ENCODE results near the gene NIF3L1.

Gene NIF3L1

DNA sequence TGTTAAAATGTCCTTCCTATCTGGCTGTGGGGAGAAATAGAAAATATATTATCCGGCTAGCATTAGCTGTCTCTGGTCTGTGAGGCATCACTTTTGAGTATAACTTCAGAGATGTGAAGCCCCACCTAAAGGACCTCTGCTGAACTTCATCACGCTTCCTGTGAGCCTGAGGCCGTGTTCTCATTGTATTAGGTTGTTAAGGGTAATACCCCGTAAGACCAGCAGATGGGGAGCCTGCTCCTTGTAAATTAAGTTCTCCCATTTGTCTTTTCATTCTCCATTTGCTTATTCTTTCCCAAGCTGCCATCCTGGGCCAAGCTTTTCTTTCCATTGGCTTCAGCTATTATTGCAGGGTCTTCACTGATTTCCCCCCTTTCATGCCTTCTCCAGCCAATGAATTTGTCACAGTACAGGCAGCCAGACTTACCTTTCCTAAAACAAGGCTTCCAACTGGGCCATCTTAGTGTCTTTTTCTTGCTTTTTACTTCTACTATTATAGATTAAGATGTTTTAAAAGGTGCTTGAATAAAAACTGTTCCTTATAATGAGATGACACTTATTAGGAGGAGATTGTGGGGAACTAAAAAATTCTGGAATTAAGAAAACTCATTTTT, 12.4 kb downstream of the NIF3L1 start:
- H3K36me3 ChIP-seq (ENCODE audit: insufficient read depth, low read length) = peaks cover 71% of the 10 kb centered on the region
- no peak overlapping the region for H2AFZ ChIP-seq (ENCODE audit: low read depth, low read length)
- no peaks in the 10 kb centered on the region for H3K27me3 ChIP-seq (ENCODE audit: insufficient read depth, low read length)
- no peaks in the 10 kb centered on the region for H3K9me3 ChIP-seq (ENCODE audit: low read length)
- no peak overlapping the region for H3K4me3 ChIP-seq (ENCODE audit: low read length)
- peaks cover 2% of the 10 kb centered on the region for H3K4me1 ChIP-seq (ENCODE audit: insufficient read depth, low read length)

- Histone ChIP-seq H3K4me1 (ENCODE audit: insufficient read depth, low read length) (peaks cover 2% of the 10 kb centered on the region), H3K27me3 (ENCODE audit: insufficient read depth, low read length) (no peaks in the 10 kb centered on the region), H3K36me3 (ENCODE audit: insufficient read depth, low read length) (peaks cover 57% of the 10 kb centered on the region), H3K4me3 (ENCODE audit: low read length) (no peak overlapping the region), H3K9me3 (ENCODE audit: low read length) (no peaks in the 10 kb centered on the region), H2AFZ (ENCODE audit: low read depth, low read length) (no peak overlapping the region)
Observed at GRCh38 chr2:200905618-200906296, 16.6 kb downstream of the NIF3L1 start.

- Histone ChIP-seq H3K27me3 (ENCODE audit: insufficient read depth, low read length) (no peaks in the 10 kb centered on the region), H3K4me3 (ENCODE audit: low read length) (no peak overlapping the region), H3K9me3 (ENCODE audit: low read length) (no peaks in the 10 kb centered on the region), H3K36me3 (ENCODE audit: insufficient read depth, low read length) (peaks cover 65% of the 10 kb centered on the region), H3K4me1 (ENCODE audit: insufficient read depth, low read length) (no peaks in the 10 kb centered on the region), H2AFZ (ENCODE audit: low read depth, low read length) (no peak overlapping the region)
Observed at GRCh38 chr2:200909958-200910357, 20.8 kb downstream of the NIF3L1 start.

DNA sequence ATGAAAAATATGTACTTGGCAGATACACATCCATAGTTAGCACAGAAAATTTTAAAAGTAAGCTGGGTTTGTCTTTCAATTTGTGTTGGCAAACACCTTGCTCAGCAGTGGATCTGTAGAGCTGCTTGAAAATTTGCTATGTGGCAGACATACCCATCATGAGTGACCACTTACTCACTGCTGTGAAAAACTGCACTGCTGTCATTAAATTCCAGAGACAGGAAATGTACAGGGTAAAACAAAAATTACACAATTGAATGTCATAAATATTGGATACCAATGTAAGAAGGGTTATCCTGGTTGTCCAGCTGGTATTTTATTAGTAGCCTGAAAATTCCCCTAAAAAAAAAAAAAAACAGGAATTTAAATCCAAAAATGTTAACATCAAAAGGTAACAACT, 24.5 kb downstream of the NIF3L1 start:
- Histone ChIP-seq H3K4me1 (ENCODE audit: insufficient read depth, low read length) (no peaks in the 10 kb centered on the region), H3K27me3 (ENCODE audit: insufficient read depth, low read length) (no peaks in the 10 kb centered on the region), H2AFZ (ENCODE audit: low read depth, low read length) (no peak overlapping the region), H3K36me3 (ENCODE audit: insufficient read depth, low read length) (peaks cover 64% of the 10 kb centered on the region), H3K9me3 (ENCODE audit: low read length) (no peaks in the 10 kb centered on the region), H3K4me3 (ENCODE audit: low read length) (no peak overlapping the region)

GRCh38 chr2:200922439-200922838, 33.3 kb downstream of the NIF3L1 start:
- no peak overlapping the region for H2AFZ ChIP-seq (ENCODE audit: low read depth, low read length)
- H3K4me3 ChIP-seq (ENCODE audit: low read length) = no peak overlapping the region
- H3K9me3 ChIP-seq (ENCODE audit: low read length) = no peaks in the 10 kb centered on the region
- H3K36me3 ChIP-seq (ENCODE audit: insufficient read depth, low read length) = peaks cover 57% of the 10 kb centered on the region
- H3K27me3 ChIP-seq (ENCODE audit: insufficient read depth, low read length) = no peaks in the 10 kb centered on the region
- H3K4me1 ChIP-seq (ENCODE audit: insufficient read depth, low read length) = no peaks in the 10 kb centered on the region

- Histone ChIP-seq H2AFZ (ENCODE audit: low read depth, low read length) (no peak overlapping the region), H3K27me3 (ENCODE audit: insufficient read depth, low read length) (no peaks in the 10 kb centered on the region), H3K4me3 (ENCODE audit: low read length) (no peak overlapping the region), H3K9me3 (ENCODE audit: low read length) (no peaks in the 10 kb centered on the region), H3K36me3 (ENCODE audit: insufficient read depth, low read length) (peaks cover 55% of the 10 kb centered on the region), H3K4me1 (ENCODE audit: insufficient read depth, low read length) (no peaks in the 10 kb centered on the region)
Observed at GRCh38 chr2:200929334-200930249, 40.4 kb downstream of the NIF3L1 start.

DNA sequence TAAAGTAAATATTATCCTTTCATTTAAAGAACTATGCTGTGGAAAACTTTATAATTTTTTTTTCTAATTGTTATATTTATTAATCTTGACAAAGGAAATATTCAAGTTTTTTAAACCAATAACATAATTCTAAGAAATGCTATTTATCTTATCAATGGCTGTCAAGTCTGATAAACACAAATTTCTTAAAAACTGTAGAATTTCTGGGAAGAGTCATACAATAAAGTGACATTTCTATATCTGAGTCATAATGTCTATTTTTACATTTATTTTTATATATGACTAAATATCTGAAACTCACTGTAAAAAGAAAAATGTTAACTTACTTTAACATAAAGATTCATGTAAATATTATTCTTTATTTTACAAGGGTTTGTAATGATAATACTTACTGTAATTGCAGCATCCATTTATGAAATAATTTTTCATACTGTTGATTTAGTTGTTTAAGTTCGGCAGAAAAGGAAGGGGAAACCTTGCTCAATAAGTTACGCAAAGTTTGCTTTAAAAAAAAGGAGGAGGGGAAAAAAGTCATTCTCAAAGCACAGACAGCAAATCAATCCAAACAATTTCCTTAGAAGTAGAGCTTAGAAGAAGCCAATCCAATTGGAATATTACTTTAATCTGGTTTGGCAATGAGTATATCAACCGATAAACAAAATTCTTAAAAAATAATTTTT, 41.9 kb downstream of the NIF3L1 start:
- no peaks in the 10 kb centered on the region for H3K9me3 ChIP-seq (ENCODE audit: low read length)
- no peak overlapping the region for H2AFZ ChIP-seq (ENCODE audit: low read depth, low read length)
- no peaks in the 10 kb centered on the region for H3K27me3 ChIP-seq (ENCODE audit: insufficient read depth, low read length)
- no peak overlapping the region for H3K4me3 ChIP-seq (ENCODE audit: low read length)
- peaks cover 61% of the 10 kb centered on the region for H3K36me3 ChIP-seq (ENCODE audit: insufficient read depth, low read length)
- H3K4me1 ChIP-seq (ENCODE audit: insufficient read depth, low read length) = no peaks in the 10 kb centered on the region

- no peak overlapping the region for H2AFZ ChIP-seq (ENCODE audit: low read depth, low read length)
- no peaks in the 10 kb centered on the region for H3K4me1 ChIP-seq (ENCODE audit: insufficient read depth, low read length)
- no peak overlapping the region for H3K4me3 ChIP-seq (ENCODE audit: low read length)
- H3K27me3 ChIP-seq (ENCODE audit: insufficient read depth, low read length) = no peaks in the 10 kb centered on the region
- H3K9me3 ChIP-seq (ENCODE audit: low read length) = no peaks in the 10 kb centered on the region
- peaks cover 67% of the 10 kb centered on the region for H3K36me3 ChIP-seq (ENCODE audit: insufficient read depth, low read length)
Observed at GRCh38 chr2:200939832-200940231, 50.7 kb downstream of the NIF3L1 start.

- no peaks in the 10 kb centered on the region for H3K9me3 ChIP-seq (ENCODE audit: low read length)
- peaks cover 64% of the 10 kb centered on the region for H3K36me3 ChIP-seq (ENCODE audit: insufficient read depth, low read length)
- no peak overlapping the region for H3K4me3 ChIP-seq (ENCODE audit: low read length)
- no peak overlapping the region for H2AFZ ChIP-seq (ENCODE audit: low read depth, low read length)
- H3K27me3 ChIP-seq (ENCODE audit: insufficient read depth, low read length) = no peaks in the 10 kb centered on the region
- no peaks in the 10 kb centered on the region for H3K4me1 ChIP-seq (ENCODE audit: insufficient read depth, low read length)
Observed at GRCh38 chr2:200943527-200944105, 54.4 kb downstream of the NIF3L1 start.

DNA sequence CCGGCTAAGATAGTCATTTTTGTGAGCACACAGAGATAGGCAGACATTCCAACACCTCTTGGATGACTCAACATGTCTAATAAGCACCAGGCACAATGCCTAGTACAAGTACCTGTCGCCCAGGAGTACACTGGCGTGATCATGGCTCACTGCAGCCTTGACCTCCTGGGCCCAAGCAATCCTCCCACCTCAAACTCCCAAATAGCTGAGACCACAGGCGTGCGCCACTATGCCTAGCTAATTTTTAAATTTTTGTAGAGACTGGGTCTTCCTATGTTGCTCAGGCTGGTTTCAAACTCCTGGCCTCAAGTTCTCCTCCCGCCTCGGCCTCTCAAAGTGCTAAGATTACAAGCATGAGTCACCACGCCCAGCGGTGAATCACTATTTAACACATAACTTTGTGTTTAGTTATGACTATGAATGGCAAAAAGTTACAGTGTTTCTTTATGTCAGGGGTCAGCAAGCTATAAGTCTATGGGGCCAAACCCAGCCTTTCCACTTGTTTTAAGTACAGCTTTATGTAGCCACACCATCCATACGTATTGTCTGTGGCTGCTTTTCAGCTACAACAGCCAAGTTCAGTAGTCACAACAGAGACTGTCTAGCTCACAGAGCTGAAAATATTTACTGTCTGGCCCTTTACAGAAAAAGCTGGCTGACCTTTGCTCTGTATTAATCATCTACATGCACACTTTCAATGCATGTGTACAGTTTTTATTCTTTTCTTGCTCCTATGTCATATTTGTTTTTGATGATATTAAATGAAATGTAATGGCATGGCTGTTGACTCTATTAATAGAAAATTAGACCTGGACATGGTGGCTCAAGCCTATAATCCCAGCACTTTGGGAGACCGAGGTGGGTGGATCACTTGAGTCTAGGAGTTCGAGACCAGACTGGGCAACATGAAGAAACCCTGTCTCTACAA, 55.6 kb downstream of the NIF3L1 start:
- no peaks in the 10 kb centered on the region for H3K27me3 ChIP-seq (ENCODE audit: insufficient read depth, low read length)
- H3K4me1 ChIP-seq (ENCODE audit: insufficient read depth, low read length) = no peaks in the 10 kb centered on the region
- H3K4me3 ChIP-seq (ENCODE audit: low read length) = no peak overlapping the region
- peaks cover 64% of the 10 kb centered on the region for H3K36me3 ChIP-seq (ENCODE audit: insufficient read depth, low read length)
- no peak overlapping the region for H2AFZ ChIP-seq (ENCODE audit: low read depth, low read length)
- H3K9me3 ChIP-seq (ENCODE audit: low read length) = no peaks in the 10 kb centered on the region

- Histone ChIP-seq H3K36me3 (ENCODE audit: insufficient read depth, low read length) (peaks cover 59% of the 10 kb centered on the region), H2AFZ (ENCODE audit: low read depth, low read length) (no peak overlapping the region), H3K4me3 (ENCODE audit: low read length) (no peak overlapping the region), H3K9me3 (ENCODE audit: low read length) (no peaks in the 10 kb centered on the region), H3K4me1 (ENCODE audit: insufficient read depth, low read length) (no peaks in the 10 kb centered on the region), H3K27me3 (ENCODE audit: insufficient read depth, low read length) (no peaks in the 10 kb centered on the region)
Observed at GRCh38 chr2:200945395-200945729, 56.2 kb downstream of the NIF3L1 start.

DNA sequence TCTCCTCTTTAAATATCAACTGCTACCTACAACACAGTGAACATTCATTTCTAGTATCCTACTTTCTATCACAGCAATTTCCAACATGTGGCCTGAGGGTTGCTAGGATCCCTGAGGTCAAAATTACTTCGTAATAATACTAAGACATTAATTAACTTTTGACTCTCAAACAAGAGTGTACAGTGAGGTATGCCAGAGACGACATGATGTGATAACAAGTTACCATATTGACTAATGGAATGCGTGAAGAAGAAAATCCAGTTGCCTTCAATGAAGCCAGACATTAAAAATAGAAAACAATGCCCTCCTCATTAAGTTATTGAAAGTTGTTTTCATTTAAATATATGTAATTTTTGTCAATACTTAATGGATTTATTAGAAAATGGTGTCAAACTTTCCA, 61.2 kb downstream of the NIF3L1 start:
- H2AFZ ChIP-seq (ENCODE audit: low read depth, low read length) = no peak overlapping the region
- H3K36me3 ChIP-seq (ENCODE audit: insufficient read depth, low read length) = peaks cover 64% of the 10 kb centered on the region
- H3K9me3 ChIP-seq (ENCODE audit: low read length) = no peaks in the 10 kb centered on the region
- no peaks in the 10 kb centered on the region for H3K27me3 ChIP-seq (ENCODE audit: insufficient read depth, low read length)
- no peaks in the 10 kb centered on the region for H3K4me1 ChIP-seq (ENCODE audit: insufficient read depth, low read length)
- H3K4me3 ChIP-seq (ENCODE audit: low read length) = no peak overlapping the region

All from neuron (in vitro differentiated cells).